Neuronal stem cell (in vitro differentiated cells): ENCODE data around the gene PCK1.

Source experiments
- DNase-seq: peaks from one replicate; pipeline ENCODE4 v3.0.0-alpha.2; 2013; ENCODE audit warnings: low spot score
- H2AFZ ChIP-seq: one replicate; pipeline ENCODE4 v1.6.1; 2013; ENCODE audit warnings: mild to moderate bottlenecking, low read length, inconsistent platforms
- H2AK5ac ChIP-seq: 2 replicates; pipeline ENCODE4 v1.6.1; 2013; ENCODE audit warnings: low read depth, mild to moderate bottlenecking, inconsistent platforms, low read length, moderate library complexity, mixed read lengths
- H2BK120ac ChIP-seq: 2 replicates; pipeline ENCODE4 v1.6.1; 2013; ENCODE audit warnings: low read depth, mild to moderate bottlenecking, inconsistent platforms, low read length, moderate library complexity, mixed read lengths
- H2BK12ac ChIP-seq: one replicate; pipeline ENCODE4 v1.6.1; 2013; ENCODE audit warnings: low read length, inconsistent platforms
- H2BK15ac ChIP-seq: 2 replicates; pipeline ENCODE4 v1.6.1; 2013; ENCODE audit warnings: mild to moderate bottlenecking, low read length, inconsistent platforms, mixed read lengths
- H2BK5ac ChIP-seq: one replicate; pipeline ENCODE4 v1.6.1; 2013; ENCODE audit warnings: inconsistent platforms, mild to moderate bottlenecking, low read length, moderate library complexity
- H3K14ac ChIP-seq: one replicate; pipeline ENCODE4 v1.6.1; 2013; ENCODE audit warnings: low read length, inconsistent platforms
- H3K18ac ChIP-seq: 2 replicates; pipeline ENCODE4 v1.6.1; 2013; ENCODE audit warnings: low read length, inconsistent platforms
- H3K23ac ChIP-seq: 2 replicates; pipeline ENCODE4 v1.6.1; 2013; ENCODE audit warnings: low read depth, mild to moderate bottlenecking, mixed read lengths, low read length, inconsistent platforms; ENCODE audit not compliant: poor library complexity
- H3K27ac ChIP-seq: replicated peaks from 3 replicates; pipeline ENCODE4 v1.5.1; 2013; ENCODE audit warnings: low read length, inconsistent platforms
- H3K27me3 ChIP-seq, 3 experiments: 2 replicates each; pipeline ENCODE4 v1.6.1; 2013; ENCODE audit warnings: low read length in 3 of 3, mild to moderate bottlenecking in 2 of 3, inconsistent platforms in 1 of 3, low read depth in 1 of 3, mixed read lengths in 1 of 3, moderate library complexity in 1 of 3; ENCODE audit not compliant: control insufficient read depth in 3 of 3, insufficient read depth in 3 of 3
- H3K36me3 ChIP-seq, 2 donors: replicated peaks in 1 of 2; 2 replicates each; pipeline ENCODE4 v1.6.1; 2013; ENCODE audit warnings: low read length in 2 of 2; ENCODE audit not compliant: control insufficient read depth in 2 of 2, insufficient read depth in 2 of 2
- H3K4ac ChIP-seq: 2 replicates; pipeline ENCODE4 v1.6.1; 2013; ENCODE audit warnings: inconsistent platforms, mild to moderate bottlenecking, low read length, moderate library complexity
- H3K4me1 ChIP-seq, 2 donors: 1 replicate in 1 of 2; 2 replicates in 1 of 2; pipeline ENCODE4 v1.6.1; 2013; ENCODE audit warnings: low read length in 2 of 2, low read depth in 1 of 2; ENCODE audit not compliant: control insufficient read depth in 2 of 2, insufficient read depth in 1 of 2
- H3K4me2 ChIP-seq: one replicate; pipeline ENCODE4 v1.6.1; 2013; ENCODE audit warnings: mild to moderate bottlenecking, low read length, inconsistent platforms; ENCODE audit not compliant: insufficient read depth, poor library complexity, severe bottlenecking
- H3K4me3 ChIP-seq, 2 donors: 2 replicates each; pipeline ENCODE4 v1.5.1; 2013; ENCODE audit warnings: low read length in 2 of 2, mild to moderate bottlenecking in 2 of 2, inconsistent platforms in 1 of 2, moderate library complexity in 1 of 2
- H3K79me1 ChIP-seq: one replicate; pipeline ENCODE4 v1.6.1; 2013; ENCODE audit warnings: low read depth, mild to moderate bottlenecking, inconsistent platforms, low read length, moderate library complexity
- H3K9ac ChIP-seq: one replicate; pipeline ENCODE4 v1.6.1; 2013; ENCODE audit warnings: mild to moderate bottlenecking, low read depth, low read length, inconsistent platforms; ENCODE audit not compliant: poor library complexity
- H3K9me3 ChIP-seq, 2 donors: replicated peaks in 1 of 2; 2 replicates each; pipeline versions ENCODE3 to v1.6.1; 2013; ENCODE audit warnings: low read length in 2 of 2, mild to moderate bottlenecking in 2 of 2, inconsistent platforms in 1 of 2, low read depth in 1 of 2, mixed read lengths in 1 of 2, moderate library complexity in 1 of 2; ENCODE audit not compliant: control insufficient read depth in 2 of 2, insufficient read depth in 1 of 2
- H4K8ac ChIP-seq: one replicate; pipeline ENCODE4 v1.6.1; 2013; ENCODE audit warnings: low read depth, mild to moderate bottlenecking, inconsistent platforms, low read length, moderate library complexity
- H4K91ac ChIP-seq: one replicate; pipeline ENCODE4 v1.6.1; 2013; ENCODE audit warnings: low read length, low read depth, mild to moderate bottlenecking, inconsistent platforms; ENCODE audit not compliant: poor library complexity
- WGBS, 2 donors: extraction: QIAGEN DNeasy Blood & Tissue Kit; methylation state at CpG; one replicate each; pipeline ENCODE4 v1.1.7; 2013; ENCODE audit warnings: missing lambda C conversion rate in 2 of 2, mixed read lengths in 1 of 2; ENCODE audit not compliant: insufficient read length in 2 of 2, insufficient replicate concordance in 1 of 2; ENCODE audit errors: extremely low coverage in 2 of 2; 5-methylcytosine and 5-hydroxymethylcytosine counted together

PCK1 gene

DNA sequence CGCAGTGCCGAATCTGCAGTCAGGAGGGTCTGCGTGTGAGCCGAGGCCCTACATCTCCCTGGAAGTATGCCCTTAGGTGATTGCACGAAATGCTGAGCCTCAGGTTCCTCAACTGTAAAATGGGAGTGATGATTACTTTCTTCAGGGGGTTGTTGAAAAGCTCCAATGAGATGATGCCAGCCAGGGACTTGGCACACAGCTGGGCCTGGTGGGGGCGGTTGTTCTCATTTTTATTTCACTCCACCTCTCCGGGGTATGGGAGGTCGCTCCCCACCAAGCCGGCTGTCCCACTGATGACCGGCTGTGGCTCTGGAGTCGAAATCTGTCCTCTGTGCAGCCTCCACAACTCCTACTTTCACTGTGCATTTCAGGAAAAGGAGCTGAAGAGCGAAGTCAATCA, 8.1 kb downstream of the PCK1 start:
- H3K18ac ChIP-seq, result no peak overlapping the region
- no peak overlapping the region for H3K27ac ChIP-seq
- H3K4me2 ChIP-seq, result no peak overlapping the region
- H4K91ac ChIP-seq, result no peak overlapping the region
- WGBS, 2 donors, result no CpG with 5 or more reads among the region's 12 CpGs
- H2BK5ac ChIP-seq, result no peak overlapping the region
- no peak overlapping the region for H3K9ac ChIP-seq
- no peak overlapping the region for H3K4ac ChIP-seq
- H3K4me1 ChIP-seq, result peaks cover 0 to 3% of the 10 kb centered on the region in 2 donors
- no peak overlapping the region for H2BK12ac ChIP-seq
- H3K23ac ChIP-seq, result no peak overlapping the region
- no peak overlapping the region for H2BK15ac ChIP-seq
- H4K8ac ChIP-seq, result no peak overlapping the region
- H3K36me3 ChIP-seq, result no peaks in the 10 kb centered on the region
- no peak overlapping the region for H2AFZ ChIP-seq
- peaks cover 1% of the 10 kb centered on the region for H3K79me1 ChIP-seq
- no peak overlapping the region for H3K14ac ChIP-seq
- peaks cover 0 to 19% (median 0%) of the 10 kb centered on the region in 3 experiments for H3K27me3 ChIP-seq
- H2BK120ac ChIP-seq, result no peak overlapping the region
- no peak overlapping the region for H3K4me3 ChIP-seq
- H3K9me3 ChIP-seq, result no peaks in the 10 kb centered on the region
- H2AK5ac ChIP-seq, result no peak overlapping the region
- no peak for DNase-seq

DNA sequence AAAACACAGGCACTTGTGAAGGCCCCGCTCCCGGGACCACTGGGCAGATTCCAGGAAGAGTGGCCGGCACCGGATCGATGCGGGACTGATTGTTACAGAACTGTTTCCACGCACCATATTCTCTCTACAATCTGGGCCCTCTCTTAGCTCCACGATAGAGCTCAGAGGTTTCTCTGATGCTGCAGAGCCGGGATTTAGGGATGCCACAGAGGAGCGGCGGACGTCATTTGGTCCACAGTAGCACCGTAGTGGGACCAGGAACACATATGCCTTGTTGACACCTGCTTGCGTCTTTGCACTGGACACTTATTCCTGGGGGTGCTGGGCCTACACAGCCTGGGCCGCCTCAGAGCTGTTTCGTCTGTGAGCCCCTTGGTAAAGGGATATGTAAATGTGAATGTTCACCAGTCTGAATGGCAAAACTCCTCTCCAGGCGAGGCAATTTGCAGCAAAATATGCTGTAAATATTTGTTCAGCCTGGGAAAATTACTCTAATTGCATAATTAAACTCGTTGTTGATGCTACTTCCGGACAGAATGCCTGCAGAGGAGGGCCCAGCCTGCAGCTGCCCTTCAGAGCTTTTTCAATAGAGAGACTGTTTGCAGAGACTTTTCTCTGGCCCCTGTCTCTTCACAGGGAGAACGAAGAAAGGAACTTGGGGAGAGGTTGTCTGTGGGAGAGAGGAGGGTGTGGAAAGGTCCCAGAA, 9.4 kb downstream of the PCK1 start:
- no peak overlapping the region for H3K4me2 ChIP-seq
- H3K4ac ChIP-seq, result no peak overlapping the region
- peaks cover 0 to 3% of the 10 kb centered on the region in 2 donors for H3K4me1 ChIP-seq
- no peaks in the 10 kb centered on the region for H3K9me3 ChIP-seq
- no peak overlapping the region for H2AFZ ChIP-seq
- no peak for DNase-seq
- no peak overlapping the region for H2BK120ac ChIP-seq
- H3K27ac ChIP-seq, result no peak overlapping the region
- H3K14ac ChIP-seq, result no peak overlapping the region
- WGBS, 2 donors, result no CpG with 5 or more reads among the region's 20 CpGs
- no peak overlapping the region for H3K4me3 ChIP-seq
- H2AK5ac ChIP-seq, result no peak overlapping the region
- H3K27me3 ChIP-seq, result peaks cover 0 to 24% (median 0%) of the 10 kb centered on the region in 3 experiments
- H3K23ac ChIP-seq, result no peak overlapping the region
- H2BK15ac ChIP-seq, result no peak overlapping the region
- peak overlapping the region; percentile 29 for H4K8ac ChIP-seq
- no peak overlapping the region for H3K9ac ChIP-seq
- H3K18ac ChIP-seq, result no peak overlapping the region
- no peaks in the 10 kb centered on the region for H3K36me3 ChIP-seq
- no peak overlapping the region for H2BK12ac ChIP-seq
- peaks cover 1% of the 10 kb centered on the region for H3K79me1 ChIP-seq
- H4K91ac ChIP-seq, result no peak overlapping the region
- H2BK5ac ChIP-seq, result no peak overlapping the region

DNA sequence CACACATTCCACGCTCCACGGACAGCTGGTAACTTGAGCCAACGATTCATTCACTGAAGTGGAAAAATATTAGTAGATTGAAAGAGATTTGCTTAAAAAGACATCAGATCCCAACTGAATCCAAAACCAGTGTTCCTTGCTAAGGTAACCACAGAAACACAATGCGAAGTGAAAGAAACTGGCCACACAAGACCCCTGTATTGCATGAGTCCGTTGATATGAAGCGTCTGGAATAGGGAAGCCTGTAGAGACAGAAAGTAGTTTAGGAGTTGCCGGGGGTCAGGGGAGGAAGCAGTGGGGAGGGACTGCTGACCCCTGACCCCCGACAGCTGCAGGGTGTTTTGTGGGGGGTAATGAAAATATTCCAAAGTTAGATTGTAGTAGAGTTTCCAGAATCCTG, 10.0 kb downstream of the PCK1 start:
- H3K79me1 ChIP-seq, result peaks cover 1% of the 10 kb centered on the region
- H2BK5ac ChIP-seq, result no peak overlapping the region
- H3K23ac ChIP-seq, result no peak overlapping the region
- no peak overlapping the region for H3K18ac ChIP-seq
- no peaks in the 10 kb centered on the region for H3K9me3 ChIP-seq
- no peak overlapping the region for H2BK12ac ChIP-seq
- H3K27me3 ChIP-seq, result peaks cover 0 to 27% (median 0%) of the 10 kb centered on the region in 3 experiments
- no peak overlapping the region for H2BK120ac ChIP-seq
- no peak overlapping the region for H3K27ac ChIP-seq
- H3K14ac ChIP-seq, result no peak overlapping the region
- no peak overlapping the region for H2AK5ac ChIP-seq
- no peak overlapping the region for H3K4me3 ChIP-seq
- no peak overlapping the region for H4K8ac ChIP-seq
- no peak overlapping the region for H4K91ac ChIP-seq
- H3K4me1 ChIP-seq, result peaks cover 0 to 3% of the 10 kb centered on the region in 2 donors
- no peak overlapping the region for H3K9ac ChIP-seq
- no peak overlapping the region for H2AFZ ChIP-seq
- no peak overlapping the region for H3K4ac ChIP-seq
- no peak overlapping the region for H3K4me2 ChIP-seq
- DNase-seq, result no peak
- no peak overlapping the region for H2BK15ac ChIP-seq
- no peaks in the 10 kb centered on the region for H3K36me3 ChIP-seq
- WGBS, 2 donors, result no CpG with 5 or more reads among the region's 8 CpGs

GRCh38 chr20:57571782-57572416, 11.0 kb downstream of the PCK1 start:
- H3K23ac ChIP-seq, result no peak overlapping the region
- no peak overlapping the region for H3K4me3 ChIP-seq
- H2AFZ ChIP-seq, result no peak overlapping the region
- H3K27ac ChIP-seq, result no peak overlapping the region
- H3K14ac ChIP-seq, result no peak overlapping the region
- H3K4me1 ChIP-seq, result peaks cover 0 to 3% of the 10 kb centered on the region in 2 donors
- no peak overlapping the region for H3K4ac ChIP-seq
- H3K4me2 ChIP-seq, result no peak overlapping the region
- no peak overlapping the region for H2BK15ac ChIP-seq
- H3K79me1 ChIP-seq, result peaks cover 1% of the 10 kb centered on the region
- no peaks in the 10 kb centered on the region for H3K36me3 ChIP-seq
- no peaks in the 10 kb centered on the region for H3K9me3 ChIP-seq
- H2BK12ac ChIP-seq, result no peak overlapping the region
- H3K18ac ChIP-seq, result no peak overlapping the region
- no peak overlapping the region for H2BK120ac ChIP-seq
- no peak overlapping the region for H2AK5ac ChIP-seq
- H4K8ac ChIP-seq, result no peak overlapping the region
- WGBS, 2 donors, result no CpG with 5 or more reads among the region's 3 CpGs
- no peak overlapping the region for H4K91ac ChIP-seq
- no peak overlapping the region for H3K9ac ChIP-seq
- no peak overlapping the region for H2BK5ac ChIP-seq
- H3K27me3 ChIP-seq, result peaks cover 0 to 27% (median 0%) of the 10 kb centered on the region in 3 experiments
- DNase-seq, result no peak
